GM19099 (cell line): ENCODE measurements around the gene WDR36.

ENCODE experiments used
- POLR2A ChIP-seq: IDR thresholded peaks from 3 replicates; pipeline ENCODE4 v1.6.1; 2011; ENCODE audit warnings: low read depth; ENCODE audit not compliant: insufficient read length; ENCODE audit errors: extremely low read depth

The WDR36 gene

GRCh38 chr5:111075520-111075919, 16.6 kb upstream of the WDR36 start:
- TF ChIP-seq POLR2A: no peak

GRCh38 chr5:111076091-111076490, 16.1 kb upstream of the WDR36 start:
- no peak for TF ChIP-seq POLR2A

- no peak for TF ChIP-seq POLR2A
These were observed 14.5 kb upstream of the WDR36 start for GRCh38 chr5:111077678-111078077.

- no peak for TF ChIP-seq POLR2A
These were observed 12.3 kb upstream of the WDR36 start for GRCh38 chr5:111079846-111080245.

GRCh38 chr5:111083323-111083722, 8.8 kb upstream of the WDR36 start:
- no peak for TF ChIP-seq POLR2A

GRCh38 chr5:111095982-111096381, 3.8 kb downstream of the WDR36 start:
- TF ChIP-seq POLR2A: no peak

- TF ChIP-seq POLR2A: no peak
These were observed 7.1 kb downstream of the WDR36 start for GRCh38 chr5:111099058-111099778.

- TF ChIP-seq POLR2A: no peak
These were observed 14.3 kb downstream of the WDR36 start for GRCh38 chr5:111106320-111106948.

GRCh38 chr5:111107371-111107770, 15.2 kb downstream of the WDR36 start:
- TF ChIP-seq POLR2A: no peak

GRCh38 chr5:111111956-111112355, 19.8 kb downstream of the WDR36 start:
- TF ChIP-seq POLR2A: no peak

- no peak for TF ChIP-seq POLR2A
These were observed 21.5 kb downstream of the WDR36 start for GRCh38 chr5:111113678-111114077.

GRCh38 chr5:111115229-111115628, 23.1 kb downstream of the WDR36 start:
- TF ChIP-seq POLR2A: no peak

- no peak for TF ChIP-seq POLR2A
These were observed 24.4 kb downstream of the WDR36 start for GRCh38 chr5:111116550-111116949.

- no peak for TF ChIP-seq POLR2A
These were observed 25.0 kb downstream of the WDR36 start for GRCh38 chr5:111117136-111117535.

GRCh38 chr5:111119221-111119620, 27.1 kb downstream of the WDR36 start:
- no peak for TF ChIP-seq POLR2A

GRCh38 chr5:111119856-111120255, 27.7 kb downstream of the WDR36 start:
- no peak for TF ChIP-seq POLR2A
